Kidney capillary endothelial cell (primary cell): ENCODE results near the gene LAMB4.

Source experiments
- DNase-seq: peaks from one replicate; pipeline ENCODE4 v3.0.0-alpha.2; 2018; ENCODE audit warnings: low spot score

LAMB4 gene

DNA sequence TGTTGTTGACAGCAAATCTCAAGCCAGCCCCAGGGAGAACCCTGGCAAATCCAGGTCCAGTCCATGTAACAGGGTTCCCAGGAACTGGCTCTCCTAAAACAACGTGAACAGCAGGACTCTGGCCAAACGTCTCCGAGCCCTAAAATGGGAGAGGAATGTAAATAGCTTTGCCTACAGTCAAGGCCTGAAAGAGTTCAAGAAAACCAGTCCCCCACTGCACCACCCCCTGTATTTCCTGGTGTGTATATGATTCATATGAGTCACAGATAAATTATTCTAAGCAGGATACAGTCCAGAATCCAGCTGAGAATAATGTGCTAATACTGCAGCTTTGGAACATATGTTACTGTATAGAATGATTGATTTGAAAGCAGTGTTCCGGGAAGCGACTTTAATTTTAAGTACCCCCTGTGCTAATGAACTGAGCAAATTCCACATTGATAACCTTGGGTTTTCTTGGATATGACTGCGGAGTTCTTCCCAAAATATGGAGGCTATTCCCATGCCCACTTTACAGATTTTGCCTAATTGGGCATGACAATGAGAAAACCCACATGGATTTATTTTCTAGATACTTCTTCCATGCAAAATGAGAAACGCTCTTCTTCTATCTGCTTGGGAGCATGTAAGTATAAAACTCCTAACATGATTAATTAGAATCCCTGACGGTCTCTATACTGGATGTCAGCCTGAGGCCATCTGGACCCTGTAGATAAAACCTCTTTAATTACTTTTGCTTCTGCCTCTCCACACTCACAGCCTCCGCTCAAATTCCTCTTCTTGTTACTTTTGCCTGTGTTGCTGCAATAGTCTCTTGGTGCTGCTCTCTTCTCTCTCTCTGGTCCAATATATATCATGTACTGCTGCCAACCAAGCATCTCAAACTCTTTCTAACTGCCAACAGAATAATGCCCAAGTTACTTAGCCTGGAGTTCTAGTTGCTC lies 50.2 kb downstream of the LAMB4 start:
- DNase-seq, result peak; percentile 89

DNA sequence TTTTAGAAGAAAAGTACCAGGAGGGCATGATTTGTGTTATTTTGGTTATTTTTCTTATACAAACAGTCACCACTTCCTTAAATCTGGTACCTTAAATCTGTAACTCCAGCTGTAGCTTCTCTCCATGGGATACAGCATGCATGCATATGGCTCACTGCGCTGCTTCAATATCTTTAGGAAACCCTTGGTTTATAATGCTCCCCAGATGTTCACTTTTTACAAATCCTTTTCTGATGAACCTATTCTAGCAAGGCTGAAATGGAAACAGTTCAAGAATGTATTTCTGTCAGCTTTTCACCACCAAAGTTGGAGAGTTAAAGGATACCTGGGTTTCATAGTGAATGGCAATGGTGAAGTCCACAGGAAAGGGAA lies 50.9 kb downstream of the LAMB4 start:
- DNase-seq, result no peak

DNA sequence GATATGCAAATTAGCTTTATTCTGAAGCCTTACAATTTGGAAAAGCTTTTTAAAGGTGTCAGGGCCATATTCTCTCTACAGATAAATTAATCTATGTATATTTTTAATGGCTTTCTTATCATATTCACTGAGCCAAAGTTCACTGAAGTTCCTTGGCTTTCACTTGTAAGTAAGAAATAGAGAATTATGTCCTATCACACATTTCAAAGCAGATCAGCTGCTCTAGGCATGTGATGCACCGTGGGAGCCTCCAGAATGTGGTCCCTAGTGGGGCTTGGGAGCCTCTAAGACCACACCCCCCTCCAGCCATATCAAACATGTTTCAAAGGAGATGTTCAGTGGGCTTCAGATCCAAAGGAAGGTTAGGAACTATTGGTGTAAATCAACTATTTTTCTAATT lies 51.5 kb downstream of the LAMB4 start:
- no peak for DNase-seq

DNA sequence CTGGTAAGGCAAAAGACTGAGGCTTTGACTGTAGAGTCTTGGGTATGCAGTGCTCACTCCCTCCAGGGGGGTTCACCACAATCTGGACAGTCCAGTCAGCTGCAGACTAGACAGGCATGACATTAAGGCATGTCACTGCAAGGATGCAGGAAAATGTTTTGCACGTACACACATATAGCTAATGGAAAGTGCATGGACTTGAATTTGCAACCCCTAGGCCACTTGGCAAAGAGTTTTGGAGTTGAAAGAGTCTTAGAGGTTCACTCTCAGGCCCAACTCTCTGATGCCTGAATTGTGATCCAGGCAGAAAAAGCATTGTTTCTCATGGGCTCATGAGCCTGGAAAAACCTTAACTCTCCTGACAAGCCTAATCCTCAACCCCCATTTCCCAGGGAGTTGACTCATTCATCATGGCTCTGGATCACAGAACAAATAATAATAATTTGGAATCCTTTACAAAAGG lies 51.9 kb downstream of the LAMB4 start:
- no peak for DNase-seq

DNA sequence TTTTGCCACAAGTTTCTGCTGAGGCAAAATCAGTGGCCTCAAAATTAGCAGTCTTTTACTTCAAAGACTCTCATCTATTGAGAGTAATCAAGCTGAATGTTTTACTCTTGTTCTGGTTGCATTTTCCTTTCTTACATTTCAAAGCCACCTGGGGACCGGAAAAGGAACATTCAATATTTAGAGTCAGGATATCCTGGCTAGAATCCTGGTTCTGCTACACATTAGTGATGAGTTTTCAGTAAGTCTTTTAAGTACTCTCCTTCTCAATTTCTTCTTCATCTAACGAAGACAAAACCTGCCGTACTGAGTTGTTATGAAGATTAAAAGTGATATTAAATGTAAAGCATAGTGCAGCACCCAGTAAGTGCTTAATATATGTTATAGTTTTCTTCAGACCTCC lies 52.5 kb downstream of the LAMB4 start:
- DNase-seq, result no peak

DNA sequence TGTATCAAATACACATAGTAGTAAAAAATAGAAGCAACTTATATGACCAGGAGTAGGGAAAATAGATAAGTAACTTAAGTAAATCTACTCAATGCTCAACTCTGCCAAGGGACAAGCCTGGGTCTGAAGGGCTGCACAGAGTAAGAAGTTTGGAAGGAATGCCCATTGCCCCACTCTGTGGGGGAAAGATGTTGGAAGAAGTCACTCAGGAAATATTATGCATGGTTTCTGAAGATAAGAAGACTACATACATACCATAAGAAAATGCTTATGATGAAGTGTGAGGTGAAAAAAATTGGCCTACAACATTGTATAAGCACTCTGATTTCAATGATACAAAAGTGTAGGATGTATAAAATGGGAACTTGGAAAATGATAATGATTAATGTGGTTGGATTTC lies 54.0 kb downstream of the LAMB4 start:
- no peak for DNase-seq

DNA sequence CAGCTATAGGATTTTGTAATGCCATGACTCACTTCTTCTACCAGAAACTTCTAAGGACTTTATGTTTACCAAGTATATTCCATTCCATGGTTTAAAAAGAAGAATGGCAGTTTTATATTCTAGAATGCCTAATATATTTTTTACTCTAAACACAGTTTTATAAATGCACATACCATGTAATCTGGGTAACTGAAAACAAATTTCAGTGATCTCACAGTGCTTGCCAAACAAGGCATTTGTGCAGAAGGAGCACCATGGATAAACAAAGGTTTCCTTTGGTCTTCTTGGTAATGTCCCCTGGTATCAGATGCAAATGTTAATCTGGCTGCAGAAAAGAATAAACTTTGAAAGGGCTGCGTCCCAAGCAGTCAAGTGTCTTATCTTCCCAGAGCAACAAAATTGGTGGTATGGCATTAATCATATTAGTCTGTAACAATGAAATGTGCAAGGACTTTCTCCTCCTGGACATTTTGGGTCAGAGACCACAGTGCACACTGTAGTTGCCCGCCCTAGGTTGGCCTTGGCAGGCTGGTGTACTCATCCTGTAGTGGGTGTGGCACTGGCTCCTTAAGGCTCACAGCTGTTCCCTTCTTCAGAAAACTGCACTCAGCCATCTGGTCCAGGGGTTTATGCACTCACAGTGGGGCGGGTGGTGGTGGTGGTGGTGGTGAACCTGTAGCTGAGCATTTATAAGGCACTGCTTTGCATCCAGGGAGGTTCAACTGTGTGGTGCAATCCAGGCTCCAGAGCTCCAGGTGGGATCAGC lies 56.7 kb downstream of the LAMB4 start:
- no peak for DNase-seq

DNA sequence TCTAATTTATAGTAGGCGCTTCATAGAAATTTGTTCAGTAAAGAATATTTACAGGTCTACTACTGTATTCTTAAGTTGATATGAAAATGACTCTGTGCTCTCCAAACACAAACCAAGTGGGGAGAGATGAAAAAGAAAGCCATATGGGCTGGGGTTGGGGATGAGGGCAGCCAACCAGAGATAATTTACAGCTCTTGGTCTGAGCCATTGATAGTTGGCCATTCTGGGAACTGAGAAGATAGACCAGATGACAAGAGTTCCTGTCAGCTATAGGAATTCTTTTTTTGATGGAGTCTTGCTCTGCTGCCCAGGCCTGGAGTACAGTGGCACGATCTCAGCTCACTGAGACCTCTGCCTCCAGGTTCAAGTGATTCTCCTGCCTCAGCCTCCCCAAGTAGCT lies 57.4 kb downstream of the LAMB4 start:
- no peak for DNase-seq

DNA sequence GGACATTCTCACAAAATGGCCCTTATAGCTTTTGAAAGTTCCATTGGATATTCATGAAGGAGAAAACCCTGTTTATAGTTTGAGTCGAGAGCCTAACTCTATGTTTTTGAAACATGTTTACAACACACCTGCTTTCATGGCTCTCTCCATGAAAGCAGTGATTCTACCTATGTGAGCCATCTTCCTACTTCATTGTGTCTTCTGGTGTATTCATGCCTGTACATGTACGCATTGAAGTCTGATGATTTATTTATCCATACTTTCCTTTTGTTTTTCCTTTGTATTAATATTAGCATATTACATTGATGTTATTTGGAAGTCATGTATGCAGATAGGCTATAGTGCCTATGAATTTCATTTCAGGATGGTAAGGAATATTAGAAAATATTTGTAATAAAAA lies 58.0 kb downstream of the LAMB4 start:
- no peak for DNase-seq

DNA sequence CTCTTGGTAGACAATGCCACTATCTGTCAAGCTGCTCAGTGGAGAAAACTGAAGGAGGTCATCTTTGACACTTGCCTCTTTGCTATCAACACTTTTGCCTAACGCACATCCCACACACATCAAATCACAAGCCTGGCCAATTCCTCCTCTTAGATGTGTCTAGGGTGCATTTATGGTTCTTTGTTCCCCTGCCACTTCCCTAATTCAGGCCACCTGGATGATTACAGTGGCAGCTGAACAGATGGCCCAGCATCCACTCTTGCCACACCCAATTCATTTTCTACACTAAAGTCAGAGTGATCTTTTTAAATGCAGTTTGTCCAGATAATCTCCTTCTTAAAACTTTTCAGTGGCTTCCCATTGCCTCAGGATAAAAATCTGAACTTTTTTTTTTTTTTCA lies 58.6 kb downstream of the LAMB4 start:
- DNase-seq, result no peak

DNA sequence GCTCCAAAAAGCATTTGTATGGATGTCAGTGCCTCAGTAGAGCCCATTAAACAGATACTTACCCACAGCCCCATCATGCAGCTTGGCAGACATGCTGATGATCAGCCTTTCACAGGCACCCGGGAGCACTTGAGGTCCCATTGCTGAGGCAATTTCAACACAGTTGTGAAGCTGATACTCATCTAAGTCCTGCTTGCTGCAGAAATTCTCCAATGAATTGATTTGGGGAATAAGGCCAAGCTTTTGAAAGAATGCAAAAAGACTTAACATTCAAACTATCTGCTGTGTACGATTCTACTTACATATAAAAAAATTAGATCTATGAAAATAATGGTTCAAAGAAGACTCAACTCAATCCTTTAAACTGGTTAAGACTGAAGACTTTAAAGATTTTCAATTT lies 60.5 kb downstream of the LAMB4 start:
- no peak for DNase-seq

DNA sequence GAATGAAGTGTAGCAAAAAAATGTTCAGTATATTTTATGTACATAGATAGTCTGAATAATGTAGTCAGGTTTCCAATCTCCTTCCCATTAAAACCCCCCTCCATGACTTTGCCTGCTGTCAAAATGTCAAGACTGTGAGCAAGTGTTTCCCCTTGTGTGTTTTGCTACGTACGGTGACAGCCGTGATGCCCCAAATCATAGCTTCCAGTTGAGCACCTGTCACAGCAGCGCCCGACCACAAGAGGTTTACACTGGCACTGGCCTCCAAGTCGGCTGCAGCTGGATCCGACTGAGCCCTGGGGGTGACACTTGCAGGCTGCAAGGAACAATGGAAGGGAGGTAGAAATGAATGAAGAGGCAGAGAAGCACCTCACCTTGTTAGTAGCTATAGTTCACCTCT lies 62.3 kb downstream of the LAMB4 start:
- no peak for DNase-seq

DNA sequence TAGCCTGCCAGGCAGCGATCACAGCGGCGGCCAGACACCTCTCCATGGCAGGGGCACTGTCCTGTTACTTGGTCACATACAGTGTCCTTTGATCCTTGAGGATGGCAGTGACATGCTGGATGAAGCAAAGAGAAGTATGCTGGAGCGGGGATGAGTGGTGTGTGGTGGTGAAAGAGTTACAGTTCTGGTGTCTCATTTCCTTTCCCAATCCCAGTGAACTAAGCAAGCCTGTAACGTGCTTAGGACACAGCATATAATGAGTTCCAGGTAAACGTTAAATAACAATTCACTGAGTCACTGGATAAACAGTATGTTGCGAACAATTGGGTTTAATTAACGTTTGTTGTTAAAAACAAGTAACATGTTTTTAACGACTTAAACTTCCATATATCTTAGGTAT lies 63.7 kb downstream of the LAMB4 start:
- no peak for DNase-seq

DNA sequence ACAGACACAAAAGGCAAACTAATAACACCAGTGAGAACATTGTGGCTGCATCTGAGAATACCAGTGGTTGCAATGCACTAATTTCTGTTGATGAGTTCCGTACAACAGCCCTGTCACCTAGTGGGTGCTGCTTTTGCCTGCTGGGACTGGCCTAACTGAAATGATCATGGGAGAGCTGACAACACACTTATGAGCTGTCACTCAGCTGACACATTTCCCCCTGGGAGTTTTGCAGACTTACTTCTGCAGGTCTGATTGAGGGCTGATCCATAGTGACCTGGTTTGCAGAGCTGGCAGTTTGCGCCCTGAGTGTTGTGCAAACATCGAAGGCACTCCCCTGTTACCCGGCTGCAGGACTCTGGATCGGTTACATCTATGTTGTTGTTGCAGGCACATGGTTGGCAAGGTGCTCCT lies 66.6 kb downstream of the LAMB4 start:
- DNase-seq, result no peak

DNA sequence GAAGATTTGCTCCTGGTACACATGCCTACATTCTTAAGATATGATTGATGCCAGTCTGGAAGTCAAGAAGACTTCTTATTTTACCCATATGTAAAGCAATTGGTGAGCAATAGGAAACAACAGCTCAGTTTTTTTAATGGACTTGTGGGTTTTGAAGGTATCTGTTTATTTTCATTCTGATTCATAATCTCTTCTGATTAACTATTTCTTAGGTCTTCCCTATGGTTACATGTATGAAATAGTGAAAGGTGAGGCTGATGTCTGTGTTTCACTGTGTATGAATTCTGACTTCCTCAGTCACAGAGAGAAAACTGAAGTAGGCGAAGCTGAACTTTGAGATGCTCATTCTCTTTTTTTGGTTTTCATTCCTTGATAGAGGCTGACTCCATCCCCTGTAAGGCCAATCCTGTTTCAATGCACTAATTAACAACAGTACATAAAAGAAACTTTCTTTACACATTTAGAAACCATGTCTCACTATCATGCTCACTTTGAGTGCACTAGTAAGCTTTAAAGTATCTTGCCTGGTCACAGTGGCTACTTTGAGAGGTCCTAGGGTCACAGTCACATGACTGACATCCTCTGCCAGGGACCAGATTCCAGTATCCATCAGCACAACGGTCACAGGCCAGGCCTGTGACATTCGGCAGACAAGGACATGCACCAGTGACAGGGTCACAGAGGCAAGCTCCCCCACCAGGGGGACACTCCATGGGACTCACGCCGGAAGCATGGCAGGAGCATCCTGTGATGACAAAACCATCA lies 67.7 kb downstream of the LAMB4 start:
- DNase-seq, result no peak

DNA sequence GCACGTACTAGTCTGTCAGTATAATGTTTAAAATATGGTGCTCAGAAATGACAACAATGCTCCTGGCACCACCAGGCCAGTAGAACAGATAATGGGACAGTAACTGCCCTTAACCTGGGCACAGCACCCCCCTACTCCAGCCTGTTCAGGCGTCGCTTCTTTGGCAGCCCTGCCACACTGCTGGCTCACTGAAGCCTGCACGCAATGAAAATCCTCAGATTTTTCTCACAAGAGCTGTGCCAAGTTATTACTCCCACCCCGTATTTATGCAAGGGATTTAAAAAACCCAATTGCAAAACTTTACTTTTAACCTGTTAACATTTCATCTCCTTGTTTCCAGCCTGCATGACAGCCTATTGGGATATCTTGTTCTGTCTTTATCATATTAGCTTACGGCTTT lies 70.6 kb downstream of the LAMB4 start:
- DNase-seq, result no peak

DNA sequence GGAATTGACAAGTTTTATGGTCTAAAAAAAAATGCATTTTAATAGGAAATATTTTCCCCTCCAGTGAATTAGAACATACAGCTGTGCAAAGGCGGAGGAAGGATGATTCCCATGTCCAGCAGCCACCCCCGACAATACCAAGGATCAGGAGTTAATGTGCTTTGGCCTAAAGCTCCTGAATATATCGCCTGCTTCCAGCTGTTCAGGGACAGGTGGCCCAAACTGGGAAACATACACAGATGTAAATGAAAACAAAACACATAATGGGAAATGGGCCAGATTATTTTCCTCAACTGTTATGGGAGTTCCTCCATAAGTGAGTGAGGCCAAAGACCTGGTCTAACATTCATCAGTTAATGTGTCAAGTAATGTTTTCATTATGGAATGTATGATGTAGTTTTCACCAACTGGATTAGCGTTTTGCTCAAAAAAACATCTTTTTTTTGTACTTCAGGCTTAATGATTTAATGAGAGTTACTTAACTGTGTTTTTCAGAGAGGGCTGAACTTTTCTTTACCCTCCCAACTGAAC lies 72.1 kb downstream of the LAMB4 start:
- DNase-seq, result no peak

DNA sequence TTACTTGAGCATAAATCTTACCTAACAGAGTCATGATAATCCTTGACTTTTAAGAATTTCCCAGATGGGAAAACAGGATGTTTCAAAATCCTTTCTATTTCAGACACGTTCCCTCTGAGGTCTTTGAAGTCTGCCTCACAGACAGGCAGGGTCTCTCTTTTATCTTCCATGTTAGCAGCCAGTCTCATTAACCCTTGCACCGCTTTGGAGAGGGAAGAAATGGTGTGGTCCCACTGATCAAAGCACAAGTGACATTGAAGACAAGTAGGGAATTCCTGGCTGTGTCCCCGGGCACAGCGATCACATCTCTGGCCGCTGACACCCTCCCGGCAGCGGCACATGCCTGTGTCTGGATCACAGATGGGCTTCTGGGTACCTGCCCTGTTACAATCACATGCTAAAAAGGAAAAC lies 74.5 kb downstream of the LAMB4 start:
- no peak for DNase-seq

DNA sequence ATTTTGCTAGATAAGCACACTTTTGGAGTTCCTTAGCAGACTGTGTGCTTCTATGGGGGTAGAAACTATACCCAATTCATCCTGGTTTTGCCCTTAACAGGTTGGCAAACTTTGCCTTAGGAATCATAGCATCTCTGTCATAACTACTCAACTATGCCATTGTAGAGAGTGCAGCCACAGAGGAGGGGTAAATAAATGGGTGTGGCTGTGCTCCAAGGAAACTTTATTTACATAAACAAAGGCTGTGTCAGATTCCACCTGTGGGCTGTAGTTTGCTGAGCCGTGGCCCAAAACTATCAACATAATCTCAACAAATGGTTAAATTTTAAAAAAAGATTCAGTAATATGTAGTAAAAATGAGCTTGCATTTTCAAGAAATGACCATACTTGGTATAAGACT lies 75.6 kb downstream of the LAMB4 start:
- no peak for DNase-seq

DNA sequence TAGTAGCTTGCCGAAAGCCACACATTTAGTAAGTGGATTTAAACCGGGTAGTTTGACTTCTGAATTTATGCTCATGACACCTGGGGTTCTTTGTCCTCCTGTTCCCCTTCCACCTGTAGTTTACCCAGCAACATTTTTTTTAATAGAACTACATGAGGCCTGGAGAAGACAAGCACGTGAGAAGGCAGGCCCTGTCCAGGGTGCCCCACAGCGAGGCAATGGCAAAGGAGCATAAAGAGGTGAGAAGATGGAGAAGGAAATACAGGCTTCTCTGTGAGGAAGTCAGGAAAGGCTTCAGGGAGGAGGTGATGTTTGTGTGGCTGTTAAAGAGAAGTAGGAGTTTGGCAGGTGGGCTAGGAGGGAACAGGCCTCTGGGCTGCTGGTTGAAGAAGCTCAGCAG lies 76.9 kb downstream of the LAMB4 start:
- DNase-seq, result no peak

DNA sequence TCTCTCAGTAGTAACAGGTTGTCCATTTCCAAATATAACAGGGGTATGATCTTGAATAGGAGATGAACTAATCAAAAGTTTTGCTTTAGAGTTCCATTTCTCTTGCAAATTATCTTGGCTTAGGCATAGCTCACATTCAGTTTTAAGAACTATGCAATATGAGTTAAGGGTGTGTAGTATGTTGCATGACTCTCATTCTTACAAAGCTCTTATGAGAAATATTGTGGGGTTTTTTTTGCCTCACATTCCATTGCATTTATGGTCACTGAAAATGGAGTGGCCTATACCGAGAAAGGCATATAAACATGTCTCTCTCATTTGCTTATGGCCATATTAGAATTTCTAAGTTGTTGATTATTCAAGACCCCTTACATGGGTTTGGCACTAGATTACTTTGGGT lies 78.7 kb downstream of the LAMB4 start:
- no peak for DNase-seq

DNA sequence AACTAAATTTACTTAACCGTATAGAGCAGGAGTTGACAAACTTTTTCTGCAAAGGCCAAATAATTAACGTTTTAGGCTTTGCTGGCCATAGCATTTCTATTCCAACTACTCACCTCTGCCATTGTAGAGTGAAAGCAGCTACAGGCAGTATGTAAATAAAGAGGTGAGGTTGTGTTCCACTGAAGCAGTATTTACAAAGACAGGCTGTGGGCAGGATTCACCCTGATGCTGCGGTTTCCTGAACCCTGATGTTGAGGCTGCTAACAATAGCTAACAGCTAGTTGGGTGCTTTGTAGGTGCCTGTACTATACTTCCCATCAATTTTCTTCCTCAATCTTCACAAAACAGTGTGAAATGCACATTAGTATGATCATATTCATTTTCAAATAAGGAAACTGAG lies 80.2 kb downstream of the LAMB4 start:
- DNase-seq, result no peak
